GM23338 (cell line): Measurements from ENCODE around the gene MSL1.

ENCODE experiments used
- CREB1 ChIP-seq: fragments of 250-450 bp; sonication (Bioruptor Pico); IDR thresholded peaks from 2 replicates; pipeline ENCODE4 v1.5.0; 2020; ENCODE audit warnings: low read depth, mild to moderate bottlenecking, moderate library complexity
- EZH2 ChIP-seq: fragments of 200-600 bp; sonication (generic); IDR thresholded peaks from one replicate; pipeline ENCODE4 v1.8.0; 2017; ENCODE audit warnings: antibody characterized with exemption, mild to moderate bottlenecking, low read depth; ENCODE audit not compliant: unreplicated experiment
- POLR2AphosphoS5 ChIP-seq: IDR thresholded peaks from 2 replicates; pipeline ENCODE4 v1.6.1; 2016; ENCODE audit warnings: antibody characterized with exemption, low read depth
- TF ChIP-seq, protein P1 (sequence below), 2 experiments: fragments of 200-600 bp in 1 of 2; sonication (generic) in 1 of 2; conservative IDR thresholded peaks; 2 replicates each; pipeline versions ENCODE4 v1.5.1 to v1.6.1; 2016 to 2017; ENCODE audit warnings: antibody characterized with exemption in 2 of 2, low read depth in 2 of 2, mild to moderate bottlenecking in 2 of 2, moderate library complexity in 1 of 2
- TF ChIP-seq, protein P2 (sequence below): IDR thresholded peaks from one replicate; pipeline ENCODE4 v1.6.1; 2018; ENCODE audit warnings: antibody characterized with exemption; ENCODE audit not compliant: unreplicated experiment

- TF ChIP-seq, protein P1, sequence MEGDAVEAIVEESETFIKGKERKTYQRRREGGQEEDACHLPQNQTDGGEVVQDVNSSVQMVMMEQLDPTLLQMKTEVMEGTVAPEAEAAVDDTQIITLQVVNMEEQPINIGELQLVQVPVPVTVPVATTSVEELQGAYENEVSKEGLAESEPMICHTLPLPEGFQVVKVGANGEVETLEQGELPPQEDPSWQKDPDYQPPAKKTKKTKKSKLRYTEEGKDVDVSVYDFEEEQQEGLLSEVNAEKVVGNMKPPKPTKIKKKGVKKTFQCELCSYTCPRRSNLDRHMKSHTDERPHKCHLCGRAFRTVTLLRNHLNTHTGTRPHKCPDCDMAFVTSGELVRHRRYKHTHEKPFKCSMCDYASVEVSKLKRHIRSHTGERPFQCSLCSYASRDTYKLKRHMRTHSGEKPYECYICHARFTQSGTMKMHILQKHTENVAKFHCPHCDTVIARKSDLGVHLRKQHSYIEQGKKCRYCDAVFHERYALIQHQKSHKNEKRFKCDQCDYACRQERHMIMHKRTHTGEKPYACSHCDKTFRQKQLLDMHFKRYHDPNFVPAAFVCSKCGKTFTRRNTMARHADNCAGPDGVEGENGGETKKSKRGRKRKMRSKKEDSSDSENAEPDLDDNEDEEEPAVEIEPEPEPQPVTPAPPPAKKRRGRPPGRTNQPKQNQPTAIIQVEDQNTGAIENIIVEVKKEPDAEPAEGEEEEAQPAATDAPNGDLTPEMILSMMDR (conservative IDR thresholded peaks at IDR 0.05; ENCODE audit: low read depth in 2 of 2): no peak
- TF ChIP-seq, protein P2, sequence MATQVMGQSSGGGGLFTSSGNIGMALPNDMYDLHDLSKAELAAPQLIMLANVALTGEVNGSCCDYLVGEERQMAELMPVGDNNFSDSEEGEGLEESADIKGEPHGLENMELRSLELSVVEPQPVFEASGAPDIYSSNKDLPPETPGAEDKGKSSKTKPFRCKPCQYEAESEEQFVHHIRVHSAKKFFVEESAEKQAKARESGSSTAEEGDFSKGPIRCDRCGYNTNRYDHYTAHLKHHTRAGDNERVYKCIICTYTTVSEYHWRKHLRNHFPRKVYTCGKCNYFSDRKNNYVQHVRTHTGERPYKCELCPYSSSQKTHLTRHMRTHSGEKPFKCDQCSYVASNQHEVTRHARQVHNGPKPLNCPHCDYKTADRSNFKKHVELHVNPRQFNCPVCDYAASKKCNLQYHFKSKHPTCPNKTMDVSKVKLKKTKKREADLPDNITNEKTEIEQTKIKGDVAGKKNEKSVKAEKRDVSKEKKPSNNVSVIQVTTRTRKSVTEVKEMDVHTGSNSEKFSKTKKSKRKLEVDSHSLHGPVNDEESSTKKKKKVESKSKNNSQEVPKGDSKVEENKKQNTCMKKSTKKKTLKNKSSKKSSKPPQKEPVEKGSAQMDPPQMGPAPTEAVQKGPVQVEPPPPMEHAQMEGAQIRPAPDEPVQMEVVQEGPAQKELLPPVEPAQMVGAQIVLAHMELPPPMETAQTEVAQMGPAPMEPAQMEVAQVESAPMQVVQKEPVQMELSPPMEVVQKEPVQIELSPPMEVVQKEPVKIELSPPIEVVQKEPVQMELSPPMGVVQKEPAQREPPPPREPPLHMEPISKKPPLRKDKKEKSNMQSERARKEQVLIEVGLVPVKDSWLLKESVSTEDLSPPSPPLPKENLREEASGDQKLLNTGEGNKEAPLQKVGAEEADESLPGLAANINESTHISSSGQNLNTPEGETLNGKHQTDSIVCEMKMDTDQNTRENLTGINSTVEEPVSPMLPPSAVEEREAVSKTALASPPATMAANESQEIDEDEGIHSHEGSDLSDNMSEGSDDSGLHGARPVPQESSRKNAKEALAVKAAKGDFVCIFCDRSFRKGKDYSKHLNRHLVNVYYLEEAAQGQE: no peak
- TF ChIP-seq POLR2AphosphoS5: no peak
- no peak for TF ChIP-seq EZH2
- TF ChIP-seq CREB1: no peak
Observed at GRCh38 chr17:40157973-40158372, 36.2 kb downstream of the MSL1 start.
